HG02642 (cell line): ENCODE measurements around the gene GREB1L.
"Not testable (repeated sequence)": the region's sequence is repeated elsewhere in the genome, so short reads cannot be mapped to it uniquely, and the experiment has no call there.

ENCODE experiments used
- ATAC-seq: cut with Tn5 transposase; IDR thresholded peaks from one replicate; pipeline ENCODE4 v1.9.1; 2021; ENCODE audit warnings: mild to moderate bottlenecking; ENCODE audit not compliant: unreplicated experiment, poor library complexity

The GREB1L gene

DNA sequence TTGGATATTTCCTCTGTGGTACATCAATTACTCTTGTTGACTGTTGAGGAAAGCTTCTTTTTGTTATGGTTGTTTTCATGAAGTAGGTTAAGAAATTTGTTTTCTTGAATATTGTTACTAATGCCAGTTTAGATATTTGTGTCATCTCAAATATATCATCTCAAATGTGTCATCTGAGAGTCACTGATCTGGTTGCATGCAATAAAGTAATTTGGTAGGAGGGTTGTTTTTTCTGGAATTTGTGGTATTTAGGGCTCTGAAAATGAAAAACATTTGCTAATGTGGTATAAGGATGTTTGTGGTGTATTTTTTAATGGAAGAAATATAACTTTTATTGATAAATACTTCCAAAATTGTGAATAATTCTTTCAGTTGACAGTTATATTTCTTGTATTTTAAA, 117.7 kb downstream of the GREB1L start:
- ATAC-seq = no peak

DNA sequence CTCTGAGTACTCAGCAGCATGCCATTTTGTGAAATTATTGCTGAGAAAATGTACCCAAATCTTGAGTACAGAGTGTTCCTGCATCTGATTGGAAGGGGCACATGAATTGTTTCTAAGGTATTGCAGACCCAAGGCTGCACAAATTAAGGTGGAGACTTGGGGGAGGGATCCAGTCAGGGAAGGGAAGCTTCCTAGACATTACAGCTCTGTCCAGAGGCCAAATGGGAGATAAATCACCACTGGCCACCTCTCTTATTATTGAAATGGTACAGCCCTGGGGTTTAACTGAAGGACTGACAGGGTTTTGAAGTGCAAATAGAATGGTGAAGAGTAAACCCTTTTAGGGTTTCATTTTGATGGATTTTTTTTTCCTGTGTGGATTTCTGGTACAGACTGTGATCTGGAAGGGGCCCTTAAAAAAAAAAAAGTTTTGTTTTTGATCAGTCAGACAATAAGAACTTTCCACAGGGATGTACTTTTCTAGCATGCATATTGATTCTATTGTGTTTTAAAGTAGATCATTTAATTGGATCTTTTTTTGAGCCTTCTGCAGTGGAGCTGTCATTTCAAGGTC, 119.4 kb downstream of the GREB1L start:
- ATAC-seq = no peak

DNA sequence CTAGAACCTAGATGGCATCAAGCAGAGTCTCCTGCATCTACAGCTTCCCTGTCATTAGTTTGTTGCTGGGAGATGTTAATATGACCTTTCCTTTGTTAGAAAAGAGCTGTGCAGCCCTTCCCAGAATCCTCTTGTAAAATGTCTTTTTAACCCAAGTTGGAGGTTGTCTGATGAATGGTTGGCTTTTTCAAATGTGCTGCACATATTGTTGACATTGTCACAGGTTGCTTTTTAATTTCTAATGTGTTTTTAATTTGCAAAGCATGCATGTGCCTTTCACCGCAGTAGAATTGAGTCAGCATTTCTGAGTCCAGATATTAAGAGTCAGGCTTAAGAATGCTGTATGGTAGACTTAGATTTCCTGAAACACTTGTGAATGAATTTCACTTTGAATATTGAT, 120.8 kb downstream of the GREB1L start:
- no peak for ATAC-seq

DNA sequence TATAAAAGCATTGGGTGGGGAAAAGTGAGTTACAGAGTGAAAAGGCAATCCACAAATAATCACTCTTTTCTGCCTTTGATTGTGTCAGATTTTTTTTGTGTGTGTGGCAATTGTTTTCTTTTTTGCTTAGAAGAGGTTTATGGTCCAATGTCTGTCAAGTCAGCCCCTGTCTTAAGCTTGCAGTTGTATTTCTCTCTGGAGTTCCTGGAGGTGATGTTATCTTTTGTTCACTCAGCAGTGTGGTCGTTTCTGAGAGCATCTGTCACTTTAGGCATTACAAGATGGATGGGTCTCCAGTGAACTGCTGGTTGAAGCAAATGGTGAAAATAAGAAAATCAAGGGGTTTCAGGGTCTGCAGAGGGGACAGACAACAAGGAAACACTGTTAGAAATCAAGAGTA, 121.3 kb downstream of the GREB1L start:
- ATAC-seq = no peak

DNA sequence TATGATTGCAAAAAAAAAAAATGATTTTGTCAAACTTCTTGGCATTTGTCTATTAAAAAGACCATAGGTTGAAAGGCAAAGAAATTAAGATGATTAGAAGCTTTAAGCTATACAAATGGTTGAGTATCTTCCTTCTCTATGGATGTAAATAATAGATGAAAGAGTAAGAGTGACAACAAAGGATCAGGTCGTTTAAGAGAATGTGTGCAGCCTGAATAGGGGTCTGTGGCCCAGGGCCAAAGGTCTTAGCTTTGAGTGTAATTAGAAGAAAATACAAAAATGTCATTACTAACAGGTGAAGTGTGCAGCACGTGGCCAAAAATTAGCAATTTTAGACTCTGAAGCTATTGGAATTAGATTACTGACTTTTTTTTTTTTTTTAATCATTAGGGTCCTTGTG, 122.4 kb downstream of the GREB1L start:
- no peak for ATAC-seq

DNA sequence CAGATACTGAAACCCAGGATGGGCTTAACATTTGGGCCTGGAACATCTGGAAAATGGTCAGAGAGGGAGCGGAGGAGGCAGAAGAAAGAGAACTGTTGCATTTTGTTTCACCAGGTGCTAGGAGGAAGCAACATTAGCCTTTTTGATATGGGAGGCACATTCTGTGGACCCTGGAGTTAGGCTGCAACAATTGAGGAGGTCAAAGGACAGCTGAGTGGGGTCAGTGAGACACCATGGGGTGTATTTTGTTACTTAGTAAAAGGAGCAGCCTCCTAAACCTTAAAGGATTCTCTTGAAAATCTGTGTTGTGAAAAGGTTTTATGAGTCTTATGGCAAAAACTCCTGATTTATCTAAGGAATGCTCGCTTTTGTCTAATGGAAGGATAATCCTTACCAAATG, 124.9 kb downstream of the GREB1L start:
- no peak for ATAC-seq

DNA sequence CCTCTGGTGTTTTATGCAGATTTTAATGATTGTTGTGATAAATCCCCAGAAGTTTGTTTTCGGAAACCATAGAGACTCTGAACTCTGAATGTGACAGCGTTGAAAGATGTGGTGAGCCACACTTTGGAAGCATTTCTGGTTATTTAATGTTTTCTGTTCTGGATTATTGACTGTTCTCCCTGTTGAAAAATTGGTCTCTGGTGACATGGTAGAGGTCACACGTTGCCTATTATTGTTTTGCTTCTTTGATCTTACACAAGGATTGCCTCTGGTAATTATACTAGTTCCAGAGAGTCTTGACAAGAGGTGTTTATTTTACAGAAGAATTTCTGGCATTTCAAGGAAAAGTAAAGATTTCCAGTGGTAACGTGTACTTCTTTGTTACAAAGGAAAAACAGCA, 127.1 kb downstream of the GREB1L start:
- no peak for ATAC-seq

DNA sequence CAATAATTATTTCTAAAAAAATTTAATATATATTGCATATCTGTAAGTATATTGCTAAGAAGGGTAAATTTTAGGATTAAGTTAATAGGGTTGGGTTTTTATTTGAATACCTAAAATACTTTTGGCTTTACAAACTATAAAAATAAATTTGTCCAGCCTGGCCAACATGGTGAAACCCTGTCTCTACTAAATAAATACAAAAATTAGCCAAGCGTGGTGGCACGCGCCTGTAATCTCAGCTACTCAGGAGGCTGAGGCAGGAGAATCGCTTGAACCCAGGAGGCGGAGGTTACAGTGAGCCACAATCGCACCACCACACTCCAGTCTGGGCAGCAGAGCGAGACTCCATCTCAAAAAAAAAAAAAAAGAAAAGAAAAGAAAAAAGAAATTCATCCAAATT, 127.6 kb downstream of the GREB1L start:
- not testable (repeated sequence) for ATAC-seq

DNA sequence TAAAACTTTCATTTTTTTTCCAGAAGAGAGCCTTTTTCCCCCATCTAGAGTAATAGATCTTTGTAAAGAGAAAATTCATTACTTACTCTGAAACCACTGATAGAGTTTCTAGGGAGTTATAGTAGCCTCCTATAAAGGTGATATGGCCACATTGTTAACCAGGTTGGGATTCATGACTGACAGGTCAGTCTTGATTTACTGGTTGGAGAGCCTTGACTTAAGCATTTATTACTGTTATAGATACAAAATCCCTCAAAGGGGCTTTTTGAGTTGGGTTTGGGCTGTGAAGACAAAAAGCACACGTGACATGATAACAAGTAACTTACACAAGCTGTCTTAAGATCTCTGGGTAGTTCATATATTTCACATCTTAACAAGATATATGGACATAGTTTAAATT, 141.0 kb downstream of the GREB1L start:
- ATAC-seq = no peak

DNA sequence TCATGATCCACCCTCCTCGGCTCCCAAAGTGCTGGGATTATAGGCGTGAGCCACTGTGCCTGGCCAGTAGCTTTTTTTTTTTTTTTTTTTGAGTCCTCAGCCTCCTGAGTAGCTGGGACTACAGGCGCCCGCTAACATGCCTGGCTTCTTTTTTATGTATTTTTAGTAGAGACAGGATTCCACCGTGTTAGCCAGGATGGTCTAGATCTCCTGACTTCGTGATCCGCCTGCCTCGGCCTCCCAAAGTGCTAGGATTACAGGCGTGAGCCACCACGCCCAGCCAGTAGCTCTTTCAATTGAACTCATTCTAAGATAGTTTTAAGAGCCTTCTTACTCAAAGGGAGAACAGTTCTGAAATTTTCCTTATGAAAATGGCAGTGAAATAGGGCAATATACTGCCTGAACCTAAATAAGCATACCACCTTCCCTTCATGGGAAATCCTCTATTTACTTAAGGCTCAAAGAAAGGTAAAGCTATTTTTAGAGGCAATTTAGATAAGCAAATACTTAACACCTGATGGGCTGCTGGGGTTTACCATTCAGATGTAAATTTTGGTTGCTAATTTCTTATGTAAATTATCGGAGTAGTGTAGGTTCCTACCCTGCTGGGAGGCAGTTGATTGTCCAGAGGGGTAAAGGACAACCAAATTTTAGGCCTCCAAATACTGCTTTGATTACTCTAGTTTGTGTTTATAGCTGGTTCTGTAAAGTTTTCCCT, 144.7 kb downstream of the GREB1L start:
- ATAC-seq = no peak

DNA sequence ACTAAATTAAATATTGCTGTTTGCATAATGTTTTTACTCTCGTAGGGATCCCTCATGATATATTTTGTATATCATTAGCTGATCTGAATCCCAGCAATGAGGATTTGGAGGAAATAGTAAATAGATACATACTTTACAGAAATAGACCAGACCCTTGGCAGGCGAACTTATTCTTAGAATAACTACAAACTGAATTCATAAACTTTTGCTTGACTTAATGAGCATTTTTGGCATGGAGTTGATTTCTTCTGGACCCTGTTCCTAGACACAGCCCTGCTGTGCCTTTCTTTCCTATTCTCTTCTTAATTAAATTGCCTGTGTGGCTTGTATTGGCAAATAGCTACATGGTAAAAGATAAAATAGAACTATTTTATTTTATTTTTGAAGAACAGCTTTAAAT, 145.9 kb downstream of the GREB1L start:
- ATAC-seq = no peak

DNA sequence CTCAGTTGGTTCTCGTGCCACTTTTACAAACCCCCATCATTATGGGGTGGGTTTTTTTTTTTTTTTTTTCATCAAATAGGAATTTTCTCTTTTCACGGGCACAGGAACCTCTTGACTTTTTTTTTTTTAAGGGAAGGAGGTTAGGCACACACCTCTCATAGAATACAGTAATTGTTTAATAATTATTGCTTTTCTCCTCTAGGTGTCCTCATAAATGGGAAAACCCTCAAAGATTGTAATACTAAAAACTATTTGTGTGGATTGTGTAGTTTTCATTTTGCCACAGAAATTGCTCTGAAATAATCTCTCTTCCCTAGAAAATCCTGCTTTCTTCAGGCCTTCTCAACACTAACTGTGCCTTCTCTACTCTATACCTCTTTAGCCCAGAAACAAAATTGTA, 147.3 kb downstream of the GREB1L start:
- ATAC-seq = no peak

DNA sequence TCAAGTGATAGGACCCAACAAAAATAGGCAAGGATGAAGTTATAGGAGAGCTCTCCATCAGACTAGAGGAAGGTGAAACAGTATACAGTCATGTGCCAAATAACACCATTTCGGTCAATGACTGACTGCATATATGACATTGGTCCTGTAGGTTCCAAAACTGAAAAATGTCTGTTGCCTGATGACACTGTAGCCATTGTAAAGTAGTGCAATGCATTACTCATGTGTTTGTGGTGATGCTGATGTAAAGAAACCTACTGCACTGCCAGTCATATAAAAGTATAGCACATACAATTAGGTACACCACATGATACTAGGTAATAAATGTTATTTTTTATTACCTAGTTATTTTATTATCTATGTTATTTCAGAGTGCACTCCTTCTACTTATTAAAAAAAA, 147.9 kb downstream of the GREB1L start:
- no peak for ATAC-seq

DNA sequence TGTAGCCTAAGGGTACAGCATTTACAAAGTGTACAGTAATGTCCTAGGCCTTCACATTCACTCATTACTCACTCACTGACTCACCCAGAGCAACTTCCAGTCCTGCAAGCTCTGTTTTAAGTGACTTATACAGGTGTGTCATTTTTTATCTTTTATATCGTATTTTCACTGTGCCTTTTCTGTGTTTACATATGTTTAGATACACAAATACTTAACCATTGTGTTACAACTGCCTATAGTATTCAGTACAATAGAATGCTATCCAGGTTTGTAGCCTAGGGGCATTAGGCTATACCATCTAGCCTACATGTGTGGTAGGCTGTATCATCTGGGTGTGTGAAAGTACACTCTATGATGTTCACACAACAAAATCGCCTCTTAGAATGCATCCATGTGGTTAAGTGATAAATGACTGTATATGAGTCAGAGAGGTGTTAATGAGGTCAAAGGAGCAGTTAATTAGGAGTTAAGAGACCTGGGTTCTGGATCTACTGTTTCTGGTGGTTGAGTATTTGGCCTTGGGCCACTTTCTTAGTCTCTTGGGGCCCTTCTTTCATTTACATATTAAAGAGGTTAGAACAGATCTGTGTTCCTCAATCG, 149.1 kb downstream of the GREB1L start:
- no peak for ATAC-seq

DNA sequence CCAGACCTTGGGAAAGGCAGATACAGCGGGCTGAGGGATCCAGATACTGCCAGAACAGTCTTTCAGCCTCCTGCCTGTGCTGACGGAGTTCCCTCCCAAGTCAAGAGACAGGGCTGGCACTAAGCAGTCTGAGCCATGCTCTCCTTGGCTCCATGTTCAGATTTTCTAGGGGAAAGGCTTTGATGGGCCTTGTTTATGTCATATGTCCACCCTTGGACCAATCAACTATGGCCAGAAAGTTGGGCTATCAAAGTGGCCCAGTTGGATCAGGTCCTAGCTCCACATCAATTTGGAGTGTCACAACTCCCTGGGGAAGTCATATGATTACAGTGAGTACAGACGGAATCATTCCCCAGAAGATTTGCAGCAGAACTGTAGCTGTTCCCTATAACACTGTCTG, 152.0 kb downstream of the GREB1L start:
- ATAC-seq = no peak

DNA sequence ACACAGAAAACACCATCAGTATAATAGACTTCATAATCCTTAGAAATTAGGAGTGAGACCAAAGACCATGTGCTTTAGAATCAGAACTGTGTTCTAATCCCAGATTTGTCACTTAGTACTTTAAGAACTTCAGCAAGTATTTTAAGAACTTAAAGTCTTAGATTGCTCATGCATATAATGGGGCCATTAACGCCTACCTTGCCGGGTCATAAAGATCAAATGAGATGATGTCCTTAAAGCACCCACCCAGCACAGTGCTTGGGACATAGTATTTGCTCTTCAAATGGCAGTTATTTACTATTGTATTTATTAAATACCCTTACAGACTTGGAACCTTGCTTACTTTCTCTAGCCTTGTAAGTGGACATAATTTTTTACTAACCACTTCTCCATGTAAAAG, 156.1 kb downstream of the GREB1L start:
- ATAC-seq = no peak

DNA sequence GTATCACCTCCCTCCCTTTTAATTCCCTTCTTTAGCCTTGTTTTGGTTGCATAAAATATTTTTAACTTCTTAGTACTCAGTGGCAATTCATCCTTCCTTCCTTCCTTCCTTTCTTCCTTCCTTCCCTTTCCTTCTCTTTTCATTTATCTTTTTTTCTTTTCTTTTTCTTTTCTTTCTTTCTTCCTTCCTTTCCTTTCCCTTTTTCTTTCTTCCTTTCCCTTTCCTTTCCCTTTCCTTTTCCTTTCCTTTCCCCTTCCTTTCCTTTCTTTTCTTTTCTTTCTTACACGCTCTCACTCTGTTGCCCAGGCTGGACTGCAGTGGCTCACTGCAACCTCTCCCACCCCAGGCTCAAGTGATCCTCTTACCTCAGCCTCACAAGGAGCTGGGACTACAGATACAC, 160.2 kb downstream of the GREB1L start:
- no peak for ATAC-seq

DNA sequence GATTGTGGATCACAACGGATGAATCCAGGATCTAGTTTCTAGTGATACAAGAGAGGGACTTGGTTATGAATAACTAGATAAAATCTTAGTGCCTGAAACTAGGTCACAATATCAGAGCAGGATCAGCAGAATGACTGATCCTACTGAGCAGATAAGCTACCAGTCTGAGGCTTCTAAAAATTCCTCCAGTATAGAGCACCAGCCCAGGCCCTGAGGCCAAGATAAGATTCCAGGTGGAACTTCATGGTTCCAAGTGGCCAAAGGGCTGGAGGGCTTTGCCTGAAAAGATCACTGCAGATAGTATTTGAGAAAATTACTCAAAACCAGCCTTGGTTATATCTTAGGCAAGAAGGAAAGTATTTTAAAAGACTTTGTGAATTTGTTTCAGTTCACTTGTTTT, 162.4 kb downstream of the GREB1L start:
- no peak for ATAC-seq

DNA sequence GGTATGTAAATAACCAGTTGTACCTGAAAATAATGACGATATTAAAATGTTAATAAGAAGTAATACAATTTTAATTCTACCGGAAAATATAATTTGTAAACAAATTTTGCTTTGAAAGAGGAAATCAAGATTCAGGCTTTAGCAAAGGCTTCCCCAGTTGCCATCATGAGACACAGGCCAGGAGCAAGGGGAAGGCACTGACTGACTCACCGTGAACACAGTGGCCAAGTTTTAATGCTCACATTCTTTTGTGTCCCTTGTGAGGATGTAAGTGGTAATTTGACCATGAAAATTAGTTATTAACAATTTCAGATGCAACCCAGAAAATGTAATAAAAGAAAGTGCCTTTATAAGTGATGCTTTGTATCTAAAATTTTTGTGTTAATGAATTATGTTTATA, 164.1 kb downstream of the GREB1L start:
- ATAC-seq = no peak

DNA sequence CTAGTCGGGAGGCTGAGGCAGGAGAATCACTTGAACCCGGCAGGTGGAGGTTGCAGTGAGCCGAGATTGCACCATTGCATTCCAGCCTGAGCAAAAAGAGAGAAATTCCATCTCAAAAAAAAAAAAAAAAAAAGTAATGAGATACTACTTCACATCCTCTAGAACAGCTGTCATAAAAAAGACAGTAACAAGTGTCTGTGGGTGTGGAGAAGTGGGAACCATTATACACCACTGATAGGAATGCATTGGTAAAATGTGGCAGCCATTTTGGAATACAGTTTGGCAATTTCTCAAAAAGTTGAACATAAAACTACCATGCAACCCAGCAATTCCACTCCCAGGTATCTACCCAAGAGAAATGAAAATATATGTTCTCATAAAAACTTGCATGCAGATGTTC, 166.6 kb downstream of the GREB1L start:
- ATAC-seq = no peak

DNA sequence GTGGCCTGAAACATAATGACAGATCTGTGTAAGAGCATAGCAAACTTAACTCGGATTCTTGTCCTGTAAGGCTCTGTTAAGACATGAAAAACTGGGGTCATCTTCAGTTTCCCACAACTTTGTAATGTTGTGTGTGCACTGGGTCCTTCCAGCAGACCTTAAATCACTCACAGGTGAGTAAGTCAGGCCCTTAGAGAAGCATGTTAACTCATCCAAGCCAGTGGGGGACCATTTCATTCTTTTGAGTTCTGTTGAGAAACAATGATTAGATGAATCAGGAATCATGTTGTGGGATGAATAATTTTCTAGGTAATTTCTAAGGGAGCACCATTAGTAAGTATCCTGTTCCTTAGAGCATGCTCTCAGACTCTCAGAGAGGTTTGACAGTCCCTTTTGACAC, 191.4 kb downstream of the GREB1L start:
- no peak for ATAC-seq

DNA sequence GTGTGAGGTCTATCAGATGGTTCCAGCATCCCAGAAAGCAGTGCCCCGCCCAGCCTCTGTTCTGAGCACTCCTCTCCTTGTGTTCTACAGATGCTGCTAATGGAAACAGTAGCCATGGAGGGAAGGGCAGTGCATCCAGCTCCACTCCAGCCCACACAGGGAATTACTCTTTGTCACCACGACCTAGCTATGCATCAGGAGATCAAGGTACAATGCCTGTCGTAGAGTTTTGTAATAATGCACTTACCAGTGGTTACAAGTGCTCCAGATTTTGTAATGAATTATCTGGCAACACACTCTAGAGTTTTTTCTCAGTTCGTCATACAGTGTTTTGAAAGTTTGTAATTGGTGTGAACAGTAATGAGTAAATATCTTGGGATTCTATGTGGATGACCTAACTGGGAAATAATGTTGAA, 197.4 kb downstream of the GREB1L start:
- ATAC-seq = no peak
